Muscle layer of duodenum (tissue), 2 donors: ENCODE data around the gene CNTN6.

Source experiments
- H3K27ac ChIP-seq: one replicate; pipeline ENCODE4 v1.7.0; 2013; ENCODE audit warnings: mild to moderate bottlenecking, low read length
- H3K27me3 ChIP-seq: one replicate; pipeline ENCODE4 v1.7.0; 2013; ENCODE audit warnings: low read depth, mild to moderate bottlenecking, control low read depth, low read length
- H3K36me3 ChIP-seq, 2 donors: one replicate each; pipeline ENCODE4 v1.7.0; 2013; ENCODE audit warnings: low read length in 2 of 2, control low read depth in 1 of 2, mild to moderate bottlenecking in 1 of 2; ENCODE audit not compliant: insufficient read depth in 2 of 2, control insufficient read depth in 1 of 2
- H3K4me1 ChIP-seq, 2 donors: one replicate each; pipeline ENCODE4 v1.7.0; 2013; ENCODE audit warnings: low read length in 2 of 2, mild to moderate bottlenecking in 2 of 2, control low read depth in 1 of 2, moderate library complexity in 1 of 2; ENCODE audit not compliant: insufficient read depth in 2 of 2, control insufficient read depth in 1 of 2
- H3K4me3 ChIP-seq, 2 donors: one replicate each; pipeline ENCODE4 v1.7.0; 2013; ENCODE audit warnings: low read length in 2 of 2, low read depth in 1 of 2, mild to moderate bottlenecking in 1 of 2
- H3K9me3 ChIP-seq, 2 donors: one replicate each; pipeline ENCODE4 v1.7.0; 2013; ENCODE audit warnings: low read length in 2 of 2, control low read depth in 1 of 2, mild to moderate bottlenecking in 1 of 2; ENCODE audit not compliant: control insufficient read depth in 1 of 2
- donor health status: healthy.

Gene CNTN6

DNA sequence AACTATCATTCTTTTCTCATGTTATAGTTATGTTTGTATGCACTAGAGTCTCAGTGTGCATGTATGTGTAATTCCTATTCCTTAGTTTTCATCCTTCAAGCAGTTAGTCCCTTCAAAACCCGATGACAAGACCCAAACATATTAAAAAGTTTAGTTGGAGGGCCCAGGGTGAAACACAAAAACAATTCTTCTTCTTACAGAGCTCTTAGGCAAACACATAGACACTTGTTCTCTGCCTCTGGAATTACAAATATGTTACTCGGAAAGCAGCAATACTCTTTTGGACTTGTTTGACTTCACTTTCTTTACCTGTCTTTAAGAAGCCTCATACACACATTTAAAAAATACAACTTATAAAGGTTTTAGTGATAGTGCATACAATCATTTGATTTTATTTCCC is 763 bp upstream of the CNTN6 start:
- H3K27ac ChIP-seq: no peak overlapping the region
- no peak overlapping the region for H3K4me3 ChIP-seq
- H3K9me3 ChIP-seq: no peaks in the 10 kb centered on the region
- H3K36me3 ChIP-seq: no peaks in the 10 kb centered on the region
- no peaks in the 10 kb centered on the region for H3K27me3 ChIP-seq
- peaks cover under 1 to 5% of the 10 kb centered on the region in 2 donors for H3K4me1 ChIP-seq

- no peak overlapping the region for H3K4me3 ChIP-seq
- H3K9me3 ChIP-seq: no peaks in the 10 kb centered on the region
- no peaks in the 10 kb centered on the region for H3K27me3 ChIP-seq
- H3K27ac ChIP-seq: no peak overlapping the region
- no peaks in the 10 kb centered on the region for H3K36me3 ChIP-seq
- H3K4me1 ChIP-seq: no peaks in the 10 kb centered on the region
Measured at GRCh38 chr3:1093217-1093616, 393 bp downstream of the CNTN6 start.

DNA sequence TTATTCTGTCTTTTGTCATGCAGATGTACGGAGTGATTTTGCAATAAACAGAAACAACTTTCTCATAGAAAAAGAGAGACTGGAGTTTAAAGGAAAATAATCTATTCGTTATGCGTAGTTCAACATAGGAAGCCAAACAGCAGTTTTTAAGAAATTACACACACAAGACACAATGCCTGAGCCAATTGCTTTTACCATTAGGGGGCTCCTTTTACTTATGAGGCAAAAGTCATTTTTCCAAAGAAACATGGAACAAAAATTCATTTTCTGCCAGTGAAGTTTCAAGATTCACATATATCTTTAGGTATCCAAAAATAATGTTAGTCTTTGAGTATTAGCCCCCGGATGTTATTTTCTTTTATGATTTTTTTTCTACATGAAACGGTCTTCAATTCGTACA is 10.7 kb downstream of the CNTN6 start:
- Histone ChIP-seq H3K9me3 (no peaks in the 10 kb centered on the region), H3K27ac (no peak overlapping the region), H3K27me3 (no peaks in the 10 kb centered on the region), H3K4me3 (no peak overlapping the region), H3K4me1 (no peaks in the 10 kb centered on the region), H3K36me3 (no peaks in the 10 kb centered on the region)

DNA sequence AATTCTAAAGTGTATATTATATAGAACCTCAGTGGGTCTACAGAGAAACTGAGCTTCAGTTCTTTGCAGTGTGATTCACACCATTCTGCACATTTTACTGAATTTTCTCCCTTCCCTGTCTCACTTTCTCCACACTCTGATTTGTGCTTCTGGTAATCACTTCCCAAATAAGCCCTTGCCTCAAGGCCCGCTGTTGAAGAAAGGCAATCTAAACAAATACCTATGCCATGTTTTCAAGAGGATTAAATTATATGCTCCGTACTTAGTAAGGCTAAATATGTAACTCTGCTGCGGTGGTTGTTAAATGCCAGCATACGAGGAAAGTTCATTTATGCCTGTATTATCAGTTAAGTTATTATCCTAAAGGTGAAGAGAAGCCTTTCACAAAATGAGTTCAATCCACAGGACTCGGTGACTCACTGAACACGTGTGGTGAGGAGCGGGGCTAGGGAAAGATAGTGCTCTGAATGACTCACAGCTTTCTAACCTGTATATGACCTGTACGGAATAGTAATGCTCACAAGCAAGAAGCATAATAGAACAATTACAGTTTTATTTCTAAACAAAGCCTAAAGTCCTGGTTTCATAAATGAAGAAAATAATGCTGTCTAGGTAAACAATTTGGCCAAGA is 25.1 kb downstream of the CNTN6 start:
- Histone ChIP-seq H3K36me3 (no peaks in the 10 kb centered on the region), H3K4me1 (no peaks in the 10 kb centered on the region), H3K4me3 (no peak overlapping the region), H3K27ac (no peak overlapping the region), H3K9me3 (no peaks in the 10 kb centered on the region), H3K27me3 (no peaks in the 10 kb centered on the region)

DNA sequence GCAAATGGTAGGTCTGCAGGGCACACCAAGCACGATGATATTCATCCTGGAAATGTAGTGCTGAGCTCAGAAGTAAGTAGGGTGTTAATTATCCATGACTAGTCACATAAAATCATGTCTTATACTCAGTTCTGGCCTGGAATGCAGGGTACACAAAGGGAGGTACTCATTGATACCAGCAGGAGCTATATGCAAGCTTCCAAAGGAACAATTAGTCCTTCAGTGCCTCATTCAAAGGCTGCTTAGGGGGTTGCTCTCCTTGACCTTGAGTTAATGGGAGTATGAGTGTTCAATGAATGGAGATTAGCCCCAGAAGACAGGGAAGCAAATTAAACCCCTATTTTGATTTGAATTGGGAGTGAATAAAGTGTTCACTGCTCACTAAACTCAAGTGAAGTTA is 38.3 kb downstream of the CNTN6 start:
- Histone ChIP-seq H3K36me3 (no peaks in the 10 kb centered on the region), H3K4me1 (no peaks in the 10 kb centered on the region), H3K9me3 (no peaks in the 10 kb centered on the region), H3K27me3 (no peaks in the 10 kb centered on the region), H3K4me3 (no peak overlapping the region), H3K27ac (no peak overlapping the region)

- no peaks in the 10 kb centered on the region for H3K36me3 ChIP-seq
- H3K4me3 ChIP-seq: no peak overlapping the region
- H3K27me3 ChIP-seq: no peaks in the 10 kb centered on the region
- no peaks in the 10 kb centered on the region for H3K4me1 ChIP-seq
- H3K27ac ChIP-seq: no peak overlapping the region
- H3K9me3 ChIP-seq: no peaks in the 10 kb centered on the region
Measured at GRCh38 chr3:1135194-1135593, 42.4 kb downstream of the CNTN6 start.

- Histone ChIP-seq H3K4me1 (no peaks in the 10 kb centered on the region), H3K27me3 (no peaks in the 10 kb centered on the region), H3K4me3 (no peak overlapping the region), H3K36me3 (no peaks in the 10 kb centered on the region), H3K9me3 (no peaks in the 10 kb centered on the region), H3K27ac (no peak overlapping the region)
Measured at GRCh38 chr3:1138036-1138435, 45.2 kb downstream of the CNTN6 start.

- H3K4me3 ChIP-seq: no peak overlapping the region
- no peak overlapping the region for H3K27ac ChIP-seq
- H3K27me3 ChIP-seq: no peaks in the 10 kb centered on the region
- no peaks in the 10 kb centered on the region for H3K4me1 ChIP-seq
- H3K36me3 ChIP-seq: no peaks in the 10 kb centered on the region
- no peaks in the 10 kb centered on the region for H3K9me3 ChIP-seq
Measured at GRCh38 chr3:1139071-1139470, 46.2 kb downstream of the CNTN6 start.

DNA sequence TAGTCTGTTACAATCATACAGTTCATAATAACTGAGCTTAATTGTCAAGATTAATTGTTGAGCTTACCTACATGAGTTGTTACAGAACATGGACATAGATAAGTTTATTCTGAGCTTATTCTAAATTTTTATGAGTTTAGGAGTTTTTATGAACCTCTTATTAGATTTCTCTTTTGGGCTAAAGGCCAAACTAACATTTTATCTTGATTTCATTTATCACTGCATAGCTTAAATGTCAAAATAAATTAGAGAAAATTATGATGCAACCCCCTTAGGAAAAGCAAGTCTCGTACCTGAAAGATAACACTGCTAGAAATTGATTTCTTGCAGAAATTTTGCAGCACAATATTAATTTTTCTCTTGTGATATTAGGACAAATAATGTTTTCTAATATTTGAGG is 54.5 kb downstream of the CNTN6 start:
- no peak overlapping the region for H3K4me3 ChIP-seq
- no peaks in the 10 kb centered on the region for H3K27me3 ChIP-seq
- no peaks in the 10 kb centered on the region for H3K9me3 ChIP-seq
- H3K36me3 ChIP-seq: no peaks in the 10 kb centered on the region
- no peaks in the 10 kb centered on the region for H3K4me1 ChIP-seq
- no peak overlapping the region for H3K27ac ChIP-seq

DNA sequence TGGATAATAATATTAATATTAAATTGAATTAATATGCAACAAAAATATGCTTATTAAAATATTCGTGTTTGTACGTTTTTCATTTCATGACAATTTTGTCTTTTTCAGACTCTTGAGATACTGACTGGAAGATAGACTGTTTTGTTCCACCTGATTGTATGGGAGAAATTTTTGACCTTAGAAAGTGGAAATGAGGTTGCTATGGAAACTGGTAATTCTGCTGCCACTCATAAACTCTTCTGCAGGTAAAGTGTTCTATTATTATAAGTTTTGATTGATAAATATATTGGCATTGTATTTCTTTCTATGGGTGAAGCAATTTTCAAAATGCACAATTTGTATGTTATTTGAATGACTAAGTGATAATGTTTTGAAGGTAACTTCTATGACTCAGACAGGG is 55.0 kb downstream of the CNTN6 start:
- Histone ChIP-seq H3K4me1 (no peaks in the 10 kb centered on the region), H3K27ac (no peak overlapping the region), H3K4me3 (no peak overlapping the region), H3K9me3 (no peaks in the 10 kb centered on the region), H3K27me3 (no peaks in the 10 kb centered on the region), H3K36me3 (no peaks in the 10 kb centered on the region)

- no peaks in the 10 kb centered on the region for H3K27me3 ChIP-seq
- no peak overlapping the region for H3K27ac ChIP-seq
- H3K4me1 ChIP-seq: no peaks in the 10 kb centered on the region
- H3K4me3 ChIP-seq: no peak overlapping the region
- H3K9me3 ChIP-seq: no peaks in the 10 kb centered on the region
- no peaks in the 10 kb centered on the region for H3K36me3 ChIP-seq
Measured at GRCh38 chr3:1164101-1164500, 71.3 kb downstream of the CNTN6 start.

DNA sequence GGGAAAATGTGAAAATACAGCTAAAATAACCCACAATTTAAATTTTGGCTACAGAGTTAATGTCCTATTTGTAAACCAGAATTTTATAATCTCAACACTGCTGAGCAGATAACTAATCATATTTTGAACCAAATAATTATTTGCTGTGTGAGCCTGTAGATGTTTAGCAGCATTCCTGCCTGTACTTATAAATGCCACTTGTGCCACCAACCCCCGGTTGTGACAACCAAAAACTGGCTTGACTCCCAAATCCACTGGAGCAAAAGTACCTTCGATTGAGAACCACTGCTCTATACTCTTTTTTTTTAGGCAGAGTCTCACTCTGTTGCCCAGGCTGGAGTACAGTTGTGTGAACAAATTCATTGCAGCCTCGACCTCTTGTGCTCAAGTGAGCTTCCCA is 78.5 kb downstream of the CNTN6 start:
- Histone ChIP-seq H3K36me3 (no peaks in the 10 kb centered on the region), H3K27ac (no peak overlapping the region), H3K4me1 (no peaks in the 10 kb centered on the region), H3K9me3 (no peaks in the 10 kb centered on the region), H3K4me3 (no peak overlapping the region), H3K27me3 (no peaks in the 10 kb centered on the region)
